GM12878 (cell line): ENCODE data around the gene HIVEP3.

ENCODE experiments used
- ATF3 ChIP-seq: IDR thresholded peaks from 2 replicates; pipeline ENCODE4 v1.6.1; 2011; ENCODE audit warnings: low read depth, mild to moderate bottlenecking, low read length, moderate library complexity, borderline replicate concordance; ENCODE audit errors: extremely low read depth
- CHD2 ChIP-seq: IDR thresholded peaks from 2 replicates; pipeline ENCODE4 v1.6.1; 2011; ENCODE audit warnings: low read depth, low read length, improper control_type of control experiment, borderline replicate concordance
- RFX5 ChIP-seq: IDR thresholded peaks from 2 replicates; pipeline ENCODE4 v1.6.1; 2011; ENCODE audit warnings: low read depth, low read length, improper control_type of control experiment
- SKIL ChIP-seq: fragments of 450-650 bp; IDR thresholded peaks from 2 replicates; pipeline ENCODE4 v1.6.1; 2017; ENCODE audit warnings: mild to moderate bottlenecking, low read depth, inconsistent platforms; ENCODE audit not compliant: poor library complexity, severe bottlenecking
- TCF12 ChIP-seq: IDR thresholded peaks from 2 replicates; pipeline ENCODE4 v1.6.1; 2011; ENCODE audit warnings: low read depth, mild to moderate bottlenecking, low read length
- ZBTB11 ChIP-seq: fragments of 450-650 bp; formaldehyde crosslinking; IDR thresholded peaks from 2 replicates; pipeline ENCODE4 v1.5.0; 2022; ENCODE audit warnings: mild to moderate bottlenecking, missing genetic modification characterization
- TF ChIP-seq, protein P1 (sequence below), 3 experiments: IDR thresholded peaks in 2 of 3; conservative IDR thresholded peaks in 1 of 3; 2 replicates each; pipeline ENCODE4 v1.5.1; 2011; ENCODE audit warnings: low read depth in 3 of 3, low read length in 3 of 3, mild to moderate bottlenecking in 3 of 3, control low read depth in 2 of 3, moderate library complexity in 2 of 3, inconsistent platforms in 1 of 3, mixed read lengths in 1 of 3; ENCODE audit not compliant: control insufficient read depth in 2 of 3, insufficient read depth in 1 of 3; ENCODE audit errors: extremely low read depth in 1 of 3

DNA sequence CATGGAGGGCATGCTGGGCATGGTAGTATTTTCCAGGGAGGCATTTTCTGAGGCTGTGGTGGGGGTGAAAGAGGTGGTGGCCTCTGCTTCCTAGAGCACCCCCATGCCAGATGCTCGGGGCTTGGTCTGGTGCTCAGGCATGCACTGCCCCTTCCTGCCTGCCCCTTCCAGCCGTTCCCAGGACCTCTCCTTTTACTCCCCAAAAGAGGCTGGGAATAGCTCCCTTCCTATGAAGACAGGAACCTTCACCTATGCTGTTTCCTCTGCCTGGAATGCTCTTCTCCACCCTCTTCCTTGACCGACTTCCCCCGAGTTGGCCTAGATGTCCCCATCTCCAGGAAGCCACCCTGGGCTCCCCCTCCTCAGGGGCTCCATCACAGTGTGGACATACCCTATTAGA lies 443.4 kb downstream of the HIVEP3 start:
- TF ChIP-seq ZBTB11 (CRISPR knock-in tag), result no peak
- no peak for TF ChIP-seq SKIL
- no peak for TF ChIP-seq ATF3
- no peak for TF ChIP-seq TCF12
- TF ChIP-seq, protein P1, sequence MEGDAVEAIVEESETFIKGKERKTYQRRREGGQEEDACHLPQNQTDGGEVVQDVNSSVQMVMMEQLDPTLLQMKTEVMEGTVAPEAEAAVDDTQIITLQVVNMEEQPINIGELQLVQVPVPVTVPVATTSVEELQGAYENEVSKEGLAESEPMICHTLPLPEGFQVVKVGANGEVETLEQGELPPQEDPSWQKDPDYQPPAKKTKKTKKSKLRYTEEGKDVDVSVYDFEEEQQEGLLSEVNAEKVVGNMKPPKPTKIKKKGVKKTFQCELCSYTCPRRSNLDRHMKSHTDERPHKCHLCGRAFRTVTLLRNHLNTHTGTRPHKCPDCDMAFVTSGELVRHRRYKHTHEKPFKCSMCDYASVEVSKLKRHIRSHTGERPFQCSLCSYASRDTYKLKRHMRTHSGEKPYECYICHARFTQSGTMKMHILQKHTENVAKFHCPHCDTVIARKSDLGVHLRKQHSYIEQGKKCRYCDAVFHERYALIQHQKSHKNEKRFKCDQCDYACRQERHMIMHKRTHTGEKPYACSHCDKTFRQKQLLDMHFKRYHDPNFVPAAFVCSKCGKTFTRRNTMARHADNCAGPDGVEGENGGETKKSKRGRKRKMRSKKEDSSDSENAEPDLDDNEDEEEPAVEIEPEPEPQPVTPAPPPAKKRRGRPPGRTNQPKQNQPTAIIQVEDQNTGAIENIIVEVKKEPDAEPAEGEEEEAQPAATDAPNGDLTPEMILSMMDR (IDR thresholded peaks at IDR 0.05 in 2 of 3, conservative IDR thresholded peaks at IDR 0.05 in 1 of 3; ENCODE audit: control insufficient read depth in 2 of 3, extremely low read depth in 1 of 3, insufficient read depth in 1 of 3, low read depth in 3 of 3, low read length in 3 of 3), result no peak
- TF ChIP-seq RFX5, result no peak
- TF ChIP-seq CHD2, result no peak
